GM18505 (cell line): Measurements from ENCODE around the gene FBLN1.
"Not testable (repeated sequence)": the region's sequence is repeated elsewhere in the genome, so short reads cannot be mapped to it uniquely, and the experiment has no call there.

Experiments used
- ATAC-seq: cut with Tn5 transposase; IDR thresholded peaks from one replicate; pipeline ENCODE4 v1.9.1; 2021; ENCODE audit not compliant: unreplicated experiment
- POLR2A ChIP-seq: IDR thresholded peaks from 4 replicates; pipeline ENCODE4 v1.6.1; 2011; ENCODE audit warnings: borderline replicate concordance; ENCODE audit not compliant: insufficient read depth, insufficient read length; ENCODE audit errors: extremely low read depth

FBLN1 gene

DNA sequence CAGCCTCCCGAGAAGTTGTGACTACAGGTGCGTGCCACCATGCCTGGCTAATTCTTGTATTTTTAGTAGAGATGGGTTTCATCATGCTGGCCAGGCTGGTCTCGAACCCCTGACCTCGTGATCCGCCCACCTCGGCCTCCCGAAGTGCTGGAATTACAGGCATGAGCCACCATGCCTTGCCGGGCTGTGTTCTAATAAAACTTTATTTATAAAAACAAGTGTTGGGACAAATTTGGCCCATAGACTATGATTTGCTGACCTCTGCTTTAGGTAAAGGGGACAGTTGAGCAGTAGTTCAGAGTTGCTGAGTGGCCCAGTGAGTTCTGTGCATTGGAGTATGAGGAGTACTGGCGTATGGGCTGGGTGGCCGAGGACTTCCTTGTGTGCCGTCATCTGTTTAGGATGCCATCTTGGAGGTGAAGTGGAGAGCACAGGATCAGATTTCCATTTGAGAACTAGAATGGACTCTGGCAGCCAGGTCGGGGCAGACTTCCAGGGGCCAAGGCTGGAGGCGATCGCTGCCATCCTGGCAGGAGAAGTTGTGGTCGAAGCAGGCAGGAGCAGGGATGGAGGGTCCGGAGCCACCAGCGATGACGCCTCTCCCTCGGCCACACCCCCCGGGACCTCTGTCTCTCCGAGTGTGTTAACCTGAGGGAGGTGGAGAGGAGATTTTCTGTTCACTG, 43.8 kb downstream of the FBLN1 start:
- no peak for TF ChIP-seq POLR2A
- ATAC-seq: no peak

DNA sequence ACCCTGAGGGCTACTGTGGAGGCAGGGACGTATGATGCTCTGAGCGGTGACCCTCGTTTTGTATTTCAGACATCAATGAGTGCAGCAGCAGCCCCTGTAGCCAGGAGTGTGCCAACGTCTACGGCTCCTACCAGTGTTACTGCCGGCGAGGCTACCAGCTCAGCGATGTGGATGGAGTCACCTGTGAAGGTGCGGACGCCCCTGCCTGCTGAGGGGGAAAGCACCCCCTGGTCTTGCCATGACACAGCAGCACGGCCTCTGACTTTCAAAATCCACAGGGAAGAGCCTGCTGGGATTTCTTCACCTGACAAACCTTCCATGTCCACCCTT, 44.3 kb downstream of the FBLN1 start:
- no peak for TF ChIP-seq POLR2A
- ATAC-seq: no peak

DNA sequence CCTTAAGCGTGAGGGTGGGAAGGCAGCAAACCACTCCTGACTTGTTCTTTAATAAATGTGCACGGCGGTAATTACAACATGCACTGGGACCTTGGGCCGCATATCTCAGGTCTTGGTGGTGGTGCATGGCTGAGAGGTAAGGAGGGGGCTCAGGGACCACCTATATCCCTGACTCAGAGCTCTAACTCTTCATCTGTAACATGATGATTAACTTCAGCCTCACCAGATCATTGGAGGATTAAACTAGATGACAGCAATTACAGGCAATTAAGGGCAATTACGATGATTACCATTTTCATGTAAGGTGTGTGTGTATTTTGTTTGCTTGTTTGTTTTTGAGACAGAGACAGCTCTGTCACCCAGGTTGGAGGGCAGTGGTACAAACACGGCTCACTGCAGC, 45.0 kb downstream of the FBLN1 start:
- no peak for ATAC-seq
- no peak for TF ChIP-seq POLR2A

DNA sequence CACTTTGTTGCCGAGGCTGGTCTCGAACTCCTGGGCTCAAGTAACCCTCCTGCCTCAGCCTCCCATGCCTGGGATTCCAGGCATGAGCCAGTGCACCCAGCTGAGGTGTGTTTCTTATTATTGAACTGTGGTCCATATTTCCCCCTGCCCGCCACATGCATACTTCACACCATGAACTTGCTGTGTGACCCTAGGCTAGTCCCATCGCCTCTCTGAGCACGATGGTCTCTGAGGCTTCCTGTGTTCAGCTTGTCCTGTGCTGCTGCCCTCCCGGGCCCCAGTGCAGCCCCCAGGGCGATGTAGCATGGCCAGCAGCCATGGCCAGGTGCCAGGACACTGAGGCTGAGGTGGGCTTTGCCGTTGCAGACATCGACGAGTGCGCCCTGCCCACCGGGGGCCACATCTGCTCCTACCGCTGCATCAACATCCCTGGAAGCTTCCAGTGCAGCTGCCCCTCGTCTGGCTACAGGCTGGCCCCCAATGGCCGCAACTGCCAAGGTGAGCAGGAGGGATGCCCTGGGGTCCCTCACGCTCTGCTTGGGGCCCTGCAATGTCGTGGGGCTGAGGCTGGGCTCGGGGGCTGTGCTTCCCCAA, 45.7 kb downstream of the FBLN1 start:
- no peak for TF ChIP-seq POLR2A
- ATAC-seq: no peak

DNA sequence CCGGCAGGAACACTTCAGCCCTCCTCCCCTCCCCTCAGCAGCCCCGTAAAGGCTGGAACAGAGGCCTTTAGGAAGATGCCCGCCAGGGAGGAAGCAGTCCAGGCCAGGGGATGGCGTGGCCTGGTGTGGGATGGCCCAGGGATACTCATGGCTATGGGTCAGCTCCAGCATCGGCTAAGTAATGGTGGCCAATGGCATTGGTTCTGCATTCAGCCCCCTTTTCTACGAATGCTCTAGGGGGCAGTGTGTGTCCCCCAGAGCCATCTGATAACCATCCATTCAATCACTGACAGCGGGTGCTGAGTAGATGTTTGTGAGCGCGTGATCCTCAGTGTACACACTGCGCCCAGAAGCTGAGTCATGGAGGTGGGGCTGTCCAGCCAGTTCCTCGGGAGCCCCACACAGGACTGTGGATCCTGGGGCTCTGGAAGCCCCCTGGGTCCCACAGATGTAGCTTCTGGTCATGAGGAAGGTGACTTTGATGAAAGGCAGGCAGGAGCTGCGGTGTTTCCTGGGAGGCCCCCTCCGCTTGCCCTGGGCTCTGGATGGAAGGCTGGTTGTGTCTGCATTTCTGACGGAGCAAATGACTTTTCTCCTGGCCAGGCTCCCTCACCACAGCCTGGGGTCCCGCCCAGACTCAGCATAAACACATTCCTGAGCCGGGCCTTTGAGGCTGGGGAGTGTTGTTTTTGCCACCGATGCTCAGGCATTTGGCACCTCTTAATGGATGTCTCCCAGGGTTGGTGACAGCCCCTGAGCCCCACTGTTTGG, 46.5 kb downstream of the FBLN1 start:
- TF ChIP-seq POLR2A: no peak

DNA sequence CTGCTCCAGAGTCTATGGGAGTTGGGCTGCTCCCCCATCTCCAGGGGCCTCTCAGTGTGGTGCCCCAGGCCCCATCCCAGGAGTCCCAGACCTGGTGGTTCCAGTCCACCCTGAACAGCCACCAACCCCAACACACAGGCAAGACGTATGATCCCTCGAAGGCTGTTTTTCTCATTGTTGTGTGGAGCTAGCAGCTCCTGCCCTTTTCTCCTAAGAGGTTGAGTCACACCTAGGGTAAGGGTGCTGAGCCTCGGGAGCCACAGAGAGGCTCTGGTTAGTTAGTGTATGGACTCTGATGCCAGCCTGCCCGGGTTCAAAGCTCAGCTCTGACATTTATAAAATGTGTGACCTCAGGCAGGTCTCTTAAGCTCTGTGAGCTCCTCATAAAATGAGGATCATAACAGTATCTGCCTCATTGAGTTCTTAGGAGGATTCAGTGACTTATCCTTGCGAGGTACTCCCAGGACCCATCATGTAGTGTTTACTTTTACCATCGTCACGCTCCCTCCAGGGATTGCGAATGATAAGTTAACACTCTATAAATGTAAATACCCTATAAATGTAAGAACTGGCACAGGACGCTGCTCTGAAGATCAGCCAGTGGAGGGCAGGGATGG, 47.2 kb downstream of the FBLN1 start:
- ATAC-seq: no peak
- no peak for TF ChIP-seq POLR2A

More for the DNA sequence above, 46.5 kb downstream of the FBLN1 start:
- no peak for ATAC-seq

DNA sequence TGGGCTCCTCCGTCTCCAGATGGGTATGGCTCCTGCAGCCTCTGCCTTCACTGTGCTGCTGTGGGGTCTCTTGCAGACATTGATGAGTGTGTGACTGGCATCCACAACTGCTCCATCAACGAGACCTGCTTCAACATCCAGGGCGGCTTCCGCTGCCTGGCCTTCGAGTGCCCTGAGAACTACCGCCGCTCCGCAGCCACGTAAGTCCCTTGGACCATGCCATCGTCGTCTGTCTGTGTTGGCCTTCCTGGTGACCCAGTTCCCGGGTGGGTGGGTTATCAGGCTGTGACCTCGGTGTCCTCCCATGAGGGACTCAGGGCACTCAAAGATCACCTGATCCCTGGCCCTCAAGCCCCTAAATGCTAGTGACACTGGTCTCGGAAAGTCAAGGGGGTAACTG, 47.7 kb downstream of the FBLN1 start:
- TF ChIP-seq POLR2A: no peak
- ATAC-seq: no peak

DNA sequence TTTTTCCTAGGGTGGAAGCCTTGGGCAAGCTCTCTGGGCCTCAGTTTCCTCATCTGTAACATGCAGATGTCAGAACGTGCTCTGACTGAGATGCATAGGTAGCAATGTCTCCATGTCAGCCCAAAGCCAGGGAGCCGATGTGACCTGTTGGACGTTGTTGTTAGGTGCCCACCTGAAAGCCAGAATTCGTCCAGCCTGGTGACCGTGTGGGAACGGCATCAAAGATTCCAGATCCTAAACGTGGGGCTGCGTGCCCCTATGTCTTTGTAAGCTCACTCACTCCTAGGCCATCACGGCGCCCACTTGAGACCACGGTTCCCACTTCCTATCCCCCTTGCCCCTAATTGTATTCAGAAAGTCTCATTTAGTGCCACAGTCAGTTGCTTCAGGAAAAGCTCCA, 48.2 kb downstream of the FBLN1 start:
- TF ChIP-seq POLR2A: no peak
- no peak for ATAC-seq

DNA sequence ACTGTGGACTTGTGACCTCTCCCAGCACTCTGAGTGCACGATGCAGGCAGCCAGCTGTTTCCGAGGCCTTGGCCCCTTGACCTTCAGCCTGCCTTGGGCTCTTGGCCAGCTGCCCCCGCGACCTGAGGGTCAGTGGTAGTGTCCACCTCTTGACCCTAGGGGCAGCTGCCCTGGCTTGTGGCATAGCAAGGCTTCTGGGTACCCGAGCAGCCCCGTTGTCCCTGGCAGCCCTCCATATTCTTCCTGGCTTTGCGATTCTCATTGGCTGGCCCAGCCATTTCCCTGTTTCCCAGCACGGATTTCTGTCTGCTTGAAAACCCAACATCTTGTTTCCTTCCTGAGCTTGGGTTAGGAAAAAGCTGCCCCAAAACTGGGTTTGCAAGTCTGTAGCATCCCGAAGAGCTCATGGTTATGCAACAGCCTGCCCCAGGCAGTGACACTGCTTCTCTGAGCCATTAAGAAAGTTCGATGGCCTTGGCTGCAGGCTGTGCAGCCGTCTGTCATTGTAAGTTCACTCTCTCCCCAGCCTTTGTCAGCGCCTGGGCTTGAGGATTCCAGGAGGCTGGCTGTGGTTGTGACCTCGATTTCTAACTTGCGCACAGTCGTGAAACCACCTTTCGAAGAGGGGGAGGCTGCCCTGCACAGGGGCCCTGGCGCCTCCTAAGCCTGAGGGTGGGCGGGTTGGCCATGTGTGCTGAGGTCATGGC, 48.8 kb downstream of the FBLN1 start:
- ATAC-seq: no peak
- TF ChIP-seq POLR2A: no peak

DNA sequence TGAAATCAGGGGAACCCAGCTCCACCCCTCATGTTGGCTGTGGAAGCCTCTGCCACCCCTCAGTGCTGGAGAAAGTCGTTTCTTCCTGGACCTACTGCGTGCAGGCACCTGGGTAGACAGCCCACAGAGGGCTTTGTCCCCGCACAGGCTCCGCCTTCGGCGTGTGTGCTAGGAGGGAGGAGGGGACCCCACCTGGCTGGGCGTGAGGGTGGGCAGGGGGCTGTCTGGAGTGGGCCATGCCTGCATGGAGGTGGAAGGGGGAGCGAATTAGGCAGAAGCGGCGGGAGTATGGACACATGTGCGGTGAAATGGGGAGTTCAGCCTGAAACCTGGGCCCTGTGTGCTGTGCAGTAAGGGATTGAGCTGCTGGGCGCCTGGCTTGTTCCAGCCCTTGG, 49.3 kb downstream of the FBLN1 start:
- TF ChIP-seq POLR2A: no peak
- no peak for ATAC-seq

DNA sequence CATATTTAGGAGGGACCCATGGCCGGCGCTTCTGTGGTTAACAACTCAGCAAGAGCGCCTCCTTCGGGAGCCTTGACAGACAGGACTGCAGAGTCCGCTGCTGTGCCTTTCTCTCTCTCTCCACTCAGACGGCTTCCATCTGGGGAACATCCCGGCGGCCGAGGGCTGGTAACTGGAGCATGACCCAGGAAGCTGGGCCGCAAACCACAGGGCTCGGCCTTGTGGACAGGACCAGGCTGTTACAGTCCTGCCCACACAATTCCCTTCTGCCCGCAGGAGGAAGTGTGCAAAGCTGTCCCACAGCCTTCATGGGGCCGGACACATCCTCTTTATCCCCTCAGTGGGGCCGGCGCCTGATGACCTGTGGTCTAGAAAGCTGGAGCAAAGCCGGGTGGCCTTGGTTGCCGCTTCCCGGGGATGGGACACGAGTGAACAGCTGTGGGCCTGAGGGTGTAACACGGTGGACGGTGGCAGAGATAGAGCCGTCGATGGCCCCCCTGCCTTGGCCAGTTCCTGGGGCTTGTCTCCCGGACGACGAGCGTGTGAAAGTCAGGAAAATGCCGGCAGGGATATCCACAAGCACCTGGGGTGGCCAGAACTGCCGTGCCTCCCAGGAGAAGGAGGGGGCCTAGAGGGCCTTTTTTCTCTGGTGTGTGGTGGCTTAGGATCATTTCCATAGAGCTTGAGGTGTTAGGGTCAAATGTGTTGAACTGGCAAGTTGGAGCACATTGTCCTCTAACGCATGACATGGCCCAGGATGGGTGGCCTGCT, 50.1 kb downstream of the FBLN1 start:
- no peak for TF ChIP-seq POLR2A
- no peak for ATAC-seq

DNA sequence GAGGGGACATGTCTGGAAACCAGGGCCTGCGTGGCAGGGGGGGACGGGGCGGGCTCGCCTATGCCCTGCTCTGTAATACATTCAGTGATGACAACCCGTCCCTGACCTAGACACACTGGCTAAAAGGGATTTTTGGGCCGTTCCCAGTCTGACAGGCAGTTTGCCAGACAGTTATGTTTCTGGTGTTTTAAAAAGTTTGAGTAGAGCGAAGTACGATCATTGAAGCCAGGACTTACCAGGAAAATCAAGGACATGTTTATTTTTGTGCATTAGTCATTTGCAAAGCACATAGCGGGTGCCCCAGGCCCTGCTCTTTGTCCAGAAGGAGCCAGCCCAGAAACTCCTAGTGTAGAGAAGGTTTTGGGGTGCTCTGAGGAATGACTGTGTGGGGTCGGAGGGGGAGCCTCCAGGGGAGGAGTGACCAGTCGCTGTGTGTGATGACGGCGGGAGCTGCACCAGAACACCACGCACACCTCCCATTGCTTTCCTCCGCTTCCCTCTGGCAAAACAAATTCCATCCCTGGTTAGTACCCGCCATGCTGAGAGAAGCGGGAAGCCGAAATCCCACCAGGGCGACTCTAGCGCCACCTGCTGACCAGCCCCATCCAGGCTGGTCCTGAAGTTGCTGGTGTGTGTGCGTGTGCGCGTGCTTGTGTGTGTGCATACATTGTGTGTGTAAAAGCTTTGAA, 50.8 kb downstream of the FBLN1 start:
- ATAC-seq: no peak
- TF ChIP-seq POLR2A: no peak

DNA sequence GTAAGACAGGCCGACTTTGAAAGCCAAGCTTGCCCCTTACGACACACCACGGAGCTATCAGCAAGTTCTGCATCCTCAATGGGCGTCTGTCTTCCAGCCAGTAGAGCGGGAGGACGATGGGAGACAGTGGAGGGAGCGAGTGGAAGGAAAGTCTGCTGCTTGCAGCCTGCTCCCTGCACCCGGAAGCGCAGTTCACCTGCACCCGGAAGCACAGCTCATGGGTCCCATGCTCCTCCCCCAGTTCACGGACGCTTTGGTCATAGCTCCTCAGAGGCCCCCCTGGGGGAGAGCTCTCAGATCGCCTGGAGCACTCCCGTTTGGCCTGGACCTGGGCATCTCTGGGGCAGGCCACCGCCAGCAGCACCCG, 51.3 kb downstream of the FBLN1 start:
- no peak for TF ChIP-seq POLR2A
- ATAC-seq: no peak

DNA sequence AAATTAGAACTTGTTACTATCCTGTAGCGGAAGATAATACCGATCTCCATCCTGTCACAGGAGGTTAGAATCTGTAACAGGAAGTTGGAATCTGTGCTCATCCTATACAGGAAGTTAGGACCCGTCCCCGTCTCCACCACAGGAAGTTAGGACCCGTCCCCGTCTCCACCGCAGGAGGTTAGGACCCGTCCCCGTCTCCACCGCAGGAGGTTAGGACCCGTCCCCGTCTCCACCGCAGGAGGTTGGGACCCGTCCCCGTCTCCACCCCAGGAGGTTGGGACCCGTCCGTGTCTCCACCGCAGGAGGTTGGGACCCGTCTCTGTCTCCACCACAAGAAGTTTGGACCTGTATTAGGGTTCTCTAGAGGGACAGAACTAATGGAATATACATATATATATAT, 52.2 kb downstream of the FBLN1 start:
- TF ChIP-seq POLR2A: no peak

DNA sequence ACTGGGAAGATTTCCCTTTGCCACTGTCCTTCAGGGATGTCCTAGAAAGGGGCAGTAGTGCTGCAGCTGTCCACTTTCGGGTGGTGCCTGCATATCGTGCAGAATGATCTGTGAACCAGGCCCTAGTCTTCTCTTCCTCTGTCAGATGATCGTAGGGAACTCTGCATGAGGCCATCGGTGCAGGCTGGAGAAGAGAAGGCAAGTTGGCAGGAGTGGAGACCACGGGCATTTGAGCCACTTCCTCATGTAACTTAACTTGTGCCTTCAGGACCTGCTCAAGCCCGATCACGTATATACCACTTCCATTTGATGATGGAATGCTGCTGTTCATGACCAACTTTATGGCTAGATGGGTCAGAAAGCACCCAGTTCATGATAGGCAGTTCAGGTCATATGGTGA, 55.2 kb downstream of the FBLN1 start:
- not testable (repeated sequence) for ATAC-seq

More for the DNA sequence above, 52.2 kb downstream of the FBLN1 start:
- ATAC-seq: no peak

DNA sequence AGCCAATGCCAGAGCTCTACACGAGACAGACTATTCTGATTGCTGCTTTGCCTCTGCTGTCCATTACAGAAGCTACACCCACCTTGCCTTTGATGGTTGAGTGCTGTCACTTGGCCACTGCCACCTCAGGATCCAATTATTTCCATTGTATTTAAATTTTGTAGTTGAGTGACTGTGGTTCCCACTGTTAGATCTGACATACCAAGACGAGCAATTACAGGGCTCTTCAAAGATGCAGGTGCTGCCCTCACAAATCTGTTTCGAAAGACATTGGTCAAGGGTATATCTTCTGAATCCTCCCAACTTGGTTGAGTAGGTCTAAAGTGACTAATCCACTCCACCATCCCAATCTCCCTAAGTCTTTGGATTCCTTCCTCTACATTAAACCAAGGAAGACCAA, 57.4 kb downstream of the FBLN1 start:
- ATAC-seq: not testable (repeated sequence)

DNA sequence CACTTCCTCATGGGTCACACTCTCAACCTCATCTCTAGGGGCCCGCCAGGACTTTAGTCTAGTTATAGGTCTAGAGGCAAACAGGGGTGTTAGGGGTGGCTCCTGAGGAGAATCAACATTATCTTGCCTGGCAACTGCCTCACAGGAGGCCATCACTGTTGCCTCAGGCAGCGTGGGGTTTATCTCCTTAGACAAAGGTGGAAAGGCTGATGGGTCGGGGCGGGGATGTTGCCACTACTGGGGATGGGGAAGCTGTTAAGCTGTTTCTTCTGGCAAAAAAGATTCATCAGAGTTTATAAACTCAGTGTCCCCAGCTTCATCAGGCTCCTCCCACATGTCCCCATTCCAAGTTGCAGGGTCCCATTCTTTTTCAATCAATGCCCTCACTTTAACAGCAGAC, 58.1 kb downstream of the FBLN1 start:
- not testable (repeated sequence) for ATAC-seq
